PC-3 (cell line): ENCODE results near the gene FBLN5.

Experiments used
- CTCF ChIP-seq: fragments of 300-600 bp; sonication (generic); conservative IDR thresholded peaks from 2 replicates; pipeline ENCODE4 v1.5.1; 2017; ENCODE audit warnings: antibody characterized with exemption, low read depth, mild to moderate bottlenecking, low read length
- EZH2 ChIP-seq: fragments of 300-600 bp; sonication (generic); IDR thresholded peaks from one replicate; pipeline ENCODE4 v1.6.1; 2017; ENCODE audit warnings: antibody characterized with exemption, mild to moderate bottlenecking, low read length; ENCODE audit not compliant: unreplicated experiment

GRCh38 chr14:91925001-91925726 is 22.3 kb downstream of the FBLN5 start:
- TF ChIP-seq CTCF (no peak), EZH2 (no peak)
